Hematopoietic multipotent progenitor cell treated with erythropoietin and hydrocortisone succinate and interleukin-3 and kit ligand, for 15 days (in vitro differentiated cells): Measurements from ENCODE around the gene TNFRSF21.
A peak's percentile ranks its signal among the peaks of the same experiment; 100 is the strongest.
"Not testable (repeated sequence)": the region's sequence is repeated elsewhere in the genome, so short reads cannot be mapped to it uniquely, and the experiment has no call there.

Experiments
- DNase-seq: peaks from one replicate; pipeline ENCODE4 v3.0.0-alpha.2; 2015; ENCODE audit warnings: low spot score

TNFRSF21 gene

GRCh38 chr6:47309291-47310130 is at the start of gene TNFRSF21:
TNFRSF21 (minus strand) TSS chr6:47309905; CDS start chr6:47309511, 394 bp downstream.
- peak; percentile 65 for DNase-seq

- no peak for DNase-seq
Observed at GRCh38 chr6:47358440-47359225, 48.9 kb upstream of the TNFRSF21 start.

GRCh38 chr6:47357827-47358226 is 48.1 kb upstream of the TNFRSF21 start:
- no peak for DNase-seq

GRCh38 chr6:47355496-47355895 is 45.8 kb upstream of the TNFRSF21 start:
- DNase-seq, result no peak

- no peak for DNase-seq
Observed at GRCh38 chr6:47353871-47354270, 44.2 kb upstream of the TNFRSF21 start.

GRCh38 chr6:47352966-47353365 is 43.3 kb upstream of the TNFRSF21 start:
- no peak for DNase-seq

GRCh38 chr6:47352194-47352920 is 42.7 kb upstream of the TNFRSF21 start:
- no peak for DNase-seq

GRCh38 chr6:47351621-47352020 is 41.9 kb upstream of the TNFRSF21 start:
- DNase-seq, result no peak

- DNase-seq, result no peak
Observed at GRCh38 chr6:47349931-47350330, 40.2 kb upstream of the TNFRSF21 start.

GRCh38 chr6:47348316-47348863 is 38.7 kb upstream of the TNFRSF21 start:
- DNase-seq, result no peak

- no peak for DNase-seq
Observed at GRCh38 chr6:47345761-47346160, 36.1 kb upstream of the TNFRSF21 start.

- no peak for DNase-seq
Observed at GRCh38 chr6:47344022-47344421, 34.3 kb upstream of the TNFRSF21 start.

- DNase-seq, result no peak
Observed at GRCh38 chr6:47343600-47343999, 33.9 kb upstream of the TNFRSF21 start.

- DNase-seq, result no peak
Observed at GRCh38 chr6:47342824-47343223, 33.1 kb upstream of the TNFRSF21 start.

GRCh38 chr6:47337519-47337918 is 27.8 kb upstream of the TNFRSF21 start:
- DNase-seq, result no peak

- no peak for DNase-seq
Observed at GRCh38 chr6:47336334-47336733, 26.6 kb upstream of the TNFRSF21 start.

- DNase-seq, result no peak
Observed at GRCh38 chr6:47335466-47335865, 25.8 kb upstream of the TNFRSF21 start.

- no peak for DNase-seq
Observed at GRCh38 chr6:47334334-47334733, 24.6 kb upstream of the TNFRSF21 start.

- DNase-seq, result not testable (repeated sequence)
Observed at GRCh38 chr6:47328606-47329005, 18.9 kb upstream of the TNFRSF21 start.

- not testable (repeated sequence) for DNase-seq
Observed at GRCh38 chr6:47328139-47328538, 18.4 kb upstream of the TNFRSF21 start.

GRCh38 chr6:47323887-47324286 is 14.2 kb upstream of the TNFRSF21 start:
- DNase-seq, result no peak

- no peak for DNase-seq
Observed at GRCh38 chr6:47323321-47323720, 13.6 kb upstream of the TNFRSF21 start.
